ENCODE data around the gene SENP1. TPM values are rescaled to one million over a fixed set of nuclear protein-coding genes. Genes with fewer than 3 reads are reported as not detected.
"Not testable (repeated sequence)": the region's sequence is repeated elsewhere in the genome, so short reads cannot be mapped to it uniquely, and the experiment has no call there.

Gene SENP1
- 5.1 TPM for total RNA-seq
- long read RNA-seq, full-length matches to known transcripts, result 3 of 8 reads
- long read RNA-seq, partial matches to known transcripts, result 1 of 8 reads
- long read RNA-seq, other reads (novel, unspliced or antisense), result 4 of 8 reads

- peak; percentile 93 for DNase-seq
- ATAC-seq (ENCODE audit: poor library complexity), result peak; percentile 99
- intact Hi-C loops (cut with DNase I), result loop anchor here (10.0 kb wide), 1 partner anchor 49 kb away; the partner anchor contains the start of gene ASB8
Measured at GRCh38 chr12:48105867-48106680, at the start of gene SENP1. Gene SENP1, minus strand, starts transcription at chr12:48106079. Its CDS starts 4,607 bp downstream, at chr12:48101472.

GRCh38 chr12:48151103-48151771 is 45.4 kb upstream of the SENP1 start:
- ATAC-seq (ENCODE audit: poor library complexity), result peak; percentile 26
- intact Hi-C loops (cut with DNase I), result loop anchor here (10.0 kb wide), 1 partner anchor 46 kb away; the partner anchor contains the start of gene SENP1
- DNase-seq, result no peak

DNA sequence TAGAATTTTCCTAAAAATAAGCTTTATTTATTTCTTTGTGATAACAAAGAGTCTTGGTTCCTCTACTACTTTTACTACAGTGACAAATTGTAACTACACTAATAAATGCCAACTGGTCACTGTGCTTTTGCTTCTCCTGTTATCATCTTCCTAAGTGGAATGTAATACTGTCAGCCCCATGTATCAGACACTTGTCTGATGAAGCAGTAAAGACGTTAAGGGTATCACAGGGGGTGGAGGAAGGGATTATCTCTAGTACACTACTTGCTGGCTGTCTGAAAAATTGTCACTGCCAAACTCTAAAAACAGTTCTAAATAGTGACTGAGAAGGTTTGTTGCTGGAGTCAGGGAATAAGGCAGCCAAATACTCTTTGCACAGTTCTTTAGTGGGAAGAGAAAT is 40.1 kb upstream of the SENP1 start:
- intact Hi-C loops (cut with DNase I), result no loop called here
- peak; percentile 85 for ATAC-seq (ENCODE audit: poor library complexity)
- no peak for DNase-seq

- DNase-seq, result no peak
- ATAC-seq (ENCODE audit: poor library complexity), result no peak
- intact Hi-C loops (cut with DNase I), result no loop called here
Measured at GRCh38 chr12:48143898-48144297, 38.0 kb upstream of the SENP1 start.

DNA sequence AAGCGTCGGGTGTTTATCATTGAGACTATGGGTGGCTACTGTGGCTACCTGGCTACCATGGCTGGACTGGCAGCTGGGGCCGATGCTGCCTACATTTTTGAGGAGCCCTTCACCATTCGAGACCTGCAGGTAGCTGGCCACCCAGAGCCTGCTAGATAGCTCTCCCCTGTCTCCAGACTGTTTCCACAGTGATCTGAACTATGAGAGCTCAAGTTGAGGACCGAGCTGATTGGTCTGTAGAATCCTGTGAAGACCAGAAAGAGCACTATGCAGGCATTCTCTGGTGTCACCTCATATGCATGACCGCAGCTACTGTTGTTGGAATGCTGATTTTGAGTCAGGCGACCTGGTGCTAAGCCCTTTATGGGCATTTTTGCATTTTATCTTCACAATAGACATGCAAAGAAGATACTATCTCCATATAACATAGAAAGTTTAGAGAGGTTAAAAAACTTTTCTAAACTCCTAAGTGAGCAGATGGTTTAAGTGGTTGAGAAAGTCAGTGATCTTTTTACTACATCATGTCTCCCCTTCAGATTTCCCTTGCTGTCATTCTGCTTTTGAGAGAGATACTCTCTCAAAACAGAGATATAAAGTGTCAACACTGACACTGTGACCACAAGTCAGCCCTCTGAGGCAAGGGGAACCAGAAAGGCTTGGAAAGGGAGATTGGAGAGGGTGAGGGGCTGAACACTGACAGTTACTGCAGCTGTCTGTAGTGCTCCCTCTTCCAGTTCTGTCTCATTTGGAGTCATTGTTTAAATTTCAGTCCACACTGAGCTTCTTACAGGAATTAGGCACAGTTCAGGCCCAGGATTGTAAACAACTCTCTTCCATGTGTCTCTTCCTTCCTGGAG is 37.2 kb upstream of the SENP1 start:
- no peak for ATAC-seq (ENCODE audit: poor library complexity)
- intact Hi-C loops (cut with DNase I), result no loop called here
- DNase-seq, result no peak

GRCh38 chr12:48135027-48135426 is 29.1 kb upstream of the SENP1 start:
- no peak for DNase-seq
- intact Hi-C loops (cut with DNase I), result no loop called here
- no peak for ATAC-seq (ENCODE audit: poor library complexity)

- DNase-seq (no peak), ATAC-seq (ENCODE audit: poor library complexity) (no peak)
- intact Hi-C loops (cut with DNase I), result no loop called here
Measured at GRCh38 chr12:48132826-48133225, 26.9 kb upstream of the SENP1 start.

GRCh38 chr12:48131517-48131916 is 25.6 kb upstream of the SENP1 start:
- intact Hi-C loops (cut with DNase I), result no loop called here
- no peak for DNase-seq
- peak; percentile 58 for ATAC-seq (ENCODE audit: poor library complexity)

DNA sequence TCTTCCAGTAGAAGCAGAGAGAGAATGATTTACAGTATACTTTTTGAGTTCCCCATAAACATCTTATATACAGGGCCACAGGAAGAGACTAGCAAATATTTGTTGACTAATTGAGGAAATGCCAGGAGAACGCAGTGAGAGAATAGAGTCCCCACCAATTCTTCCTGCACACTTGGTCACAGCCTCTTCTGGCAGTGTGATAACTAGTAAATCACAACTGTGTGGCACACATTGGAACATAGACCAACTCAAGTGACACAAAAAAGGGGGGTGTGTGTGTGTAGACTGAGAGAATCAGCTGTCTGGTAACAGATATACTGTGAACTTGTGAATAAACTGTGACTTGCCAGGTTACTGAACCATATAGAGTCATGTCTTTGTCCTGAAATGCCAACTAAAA is 23.5 kb upstream of the SENP1 start:
- no peak for ATAC-seq (ENCODE audit: poor library complexity)
- no peak for DNase-seq
- intact Hi-C loops (cut with DNase I), result no loop called here

- ATAC-seq (ENCODE audit: poor library complexity), result no peak
- intact Hi-C loops (cut with DNase I), result no loop called here
- no peak for DNase-seq
Measured at GRCh38 chr12:48128800-48129199, 22.9 kb upstream of the SENP1 start.

GRCh38 chr12:48126953-48127630 is 21.2 kb upstream of the SENP1 start:
- intact Hi-C loops (cut with DNase I), result no loop called here
- ATAC-seq (ENCODE audit: poor library complexity) (no peak), DNase-seq (no peak)

DNA sequence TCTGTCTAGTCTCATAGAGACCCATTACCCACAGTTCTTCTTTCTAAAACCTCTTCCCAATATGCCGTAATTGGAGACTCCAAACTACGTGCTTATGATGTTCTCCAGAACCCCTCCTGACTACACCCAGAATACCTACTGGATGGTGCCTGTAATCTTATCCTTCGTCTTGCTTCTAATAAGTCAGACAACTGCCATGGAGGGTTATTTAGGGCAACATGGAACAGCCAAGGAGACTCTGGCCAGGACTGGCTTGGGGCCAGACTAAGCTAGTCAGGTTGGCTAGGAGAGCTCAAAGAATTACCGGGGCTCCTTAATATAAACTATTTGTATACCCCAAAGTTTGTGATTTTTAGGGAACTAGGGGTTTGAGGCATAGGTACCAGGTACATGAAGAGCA is 20.1 kb upstream of the SENP1 start:
- ATAC-seq (ENCODE audit: poor library complexity) (peak; percentile 85), DNase-seq (peak; percentile 74)
- intact Hi-C loops (cut with DNase I), result no loop called here

DNA sequence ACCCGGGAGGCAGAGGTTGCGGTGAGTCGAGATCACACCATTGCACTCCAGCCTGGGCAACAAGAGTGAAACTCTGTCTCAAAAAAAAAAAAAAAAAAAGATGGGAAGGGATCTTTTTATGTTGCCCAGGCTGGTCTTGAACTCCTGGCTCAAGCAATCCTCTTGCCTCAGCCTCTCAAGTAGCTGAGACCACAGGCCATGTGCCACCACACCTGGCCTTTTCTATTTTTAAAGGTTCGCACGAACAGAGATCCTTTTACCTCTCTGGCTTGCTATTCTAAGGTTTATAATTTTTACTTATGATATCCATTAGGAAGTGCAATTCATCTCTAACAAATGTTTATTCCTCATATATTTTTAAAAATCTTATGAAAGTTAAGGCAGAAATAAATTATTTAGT is 19.7 kb upstream of the SENP1 start:
- DNase-seq; intact Hi-C loops (cut with DNase I); ATAC-seq (ENCODE audit: poor library complexity): not testable (repeated sequence)

GRCh38 chr12:48123169-48123568 is 17.3 kb upstream of the SENP1 start:
- no peak for ATAC-seq (ENCODE audit: poor library complexity)
- intact Hi-C loops (cut with DNase I), result loop anchor here (5.0 kb wide), 1 partner anchor 34 kb away; the partner anchor contains the start of gene ASB8

GRCh38 chr12:48122065-48122834 is 16.4 kb upstream of the SENP1 start:
- ATAC-seq (ENCODE audit: poor library complexity), result peak; percentile 40
- intact Hi-C loops (cut with DNase I), result loop anchor here (5.0 kb wide), 1 partner anchor 35 kb away; the partner anchor contains the start of gene ASB8
- DNase-seq, result no peak

More at GRCh38 chr12:48123169-48123568, 17.3 kb upstream of the SENP1 start:
- DNase-seq, result no peak

DNA sequence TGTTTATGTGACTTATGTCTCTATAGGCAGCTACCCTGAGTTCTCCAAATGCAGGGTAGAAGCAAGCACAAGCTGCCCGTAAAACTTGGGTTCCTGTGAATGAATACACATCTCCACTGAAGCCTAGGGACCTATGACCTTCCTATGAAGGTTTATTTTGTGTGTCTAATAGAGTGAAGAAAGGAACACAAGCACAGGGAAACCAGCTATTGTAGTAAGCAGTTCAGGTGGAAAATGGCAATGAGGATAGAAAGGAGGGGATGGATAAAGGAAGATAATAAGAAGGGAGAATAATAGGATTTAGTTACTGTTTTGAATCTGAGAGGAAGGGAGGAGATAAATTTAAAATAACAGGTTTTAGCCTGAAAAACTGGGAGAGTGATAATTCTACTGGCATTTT is 15.6 kb upstream of the SENP1 start:
- DNase-seq, result no peak
- intact Hi-C loops (cut with DNase I), result loop anchor here (5.0 kb wide), 1 partner anchor 36 kb away; the partner anchor contains the start of gene ASB8
- no peak for ATAC-seq (ENCODE audit: poor library complexity)

- intact Hi-C loops (cut with DNase I), result loop anchor here (5.0 kb wide), 1 partner anchor 37 kb away; the partner anchor contains the start of gene ASB8
- ATAC-seq (ENCODE audit: poor library complexity), result peak; percentile 29
- no peak for DNase-seq
Measured at GRCh38 chr12:48119834-48120195, 13.9 kb upstream of the SENP1 start.

Data from Right ventricle myocardium superior (tissue), 1 donor.